HG03378 (cell line): ENCODE measurements around the gene BAG3.

Experiments used
- ATAC-seq: cut with Tn5 transposase; IDR thresholded peaks from one replicate; pipeline ENCODE4 v1.9.1; 2021; ENCODE audit warnings: mild to moderate bottlenecking, moderate library complexity; ENCODE audit not compliant: unreplicated experiment

BAG3 gene

GRCh38 chr10:119725828-119726675 is 74.9 kb downstream of the BAG3 start, which contains the start of gene INPP5F:
INPP5F (plus strand) TSS chr10:119726050; CDS start chr10:119726263, 213 bp downstream.
- ATAC-seq: peak; percentile 62

- no peak for ATAC-seq
Observed at GRCh38 chr10:119726676-119727261, 75.6 kb downstream of the BAG3 start.
